ENCODE measurements around the gene BATF2.
"Not testable (repeated sequence)": the region's sequence is repeated elsewhere in the genome, so short reads cannot be mapped to it uniquely, and the experiment has no call there.

Gene BATF2

GRCh38 chr11:64996710-64997380 is at the start of gene BATF2:
Gene BATF2, minus strand, starts transcription at chr11:64996971. Its CDS starts 57 bp downstream, at chr11:64996914.
- no peak for DNase-seq (ENCODE audit: low spot score)

DNA sequence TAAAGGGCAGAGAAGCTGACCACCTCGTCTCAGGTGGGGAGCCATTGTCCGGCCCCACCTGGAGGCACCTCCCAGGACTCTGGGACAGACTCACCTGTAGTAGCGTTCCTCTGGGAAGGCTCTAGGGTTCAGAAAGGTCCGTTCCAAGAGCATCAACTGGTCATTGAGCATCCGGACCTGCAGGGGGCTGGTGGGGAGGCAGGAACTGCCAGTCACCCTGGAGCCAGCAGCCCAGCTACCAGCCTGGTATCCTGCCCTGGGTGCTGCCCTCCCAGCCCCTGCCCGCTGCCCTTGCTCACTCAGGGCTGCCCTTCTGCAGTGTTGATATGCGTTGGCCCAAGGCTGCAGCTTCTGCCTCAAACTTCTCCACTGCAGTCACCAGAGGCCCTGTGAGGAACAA is 49.0 kb upstream of the BATF2 start:
- DNase-seq (ENCODE audit: low spot score): no peak

DNA sequence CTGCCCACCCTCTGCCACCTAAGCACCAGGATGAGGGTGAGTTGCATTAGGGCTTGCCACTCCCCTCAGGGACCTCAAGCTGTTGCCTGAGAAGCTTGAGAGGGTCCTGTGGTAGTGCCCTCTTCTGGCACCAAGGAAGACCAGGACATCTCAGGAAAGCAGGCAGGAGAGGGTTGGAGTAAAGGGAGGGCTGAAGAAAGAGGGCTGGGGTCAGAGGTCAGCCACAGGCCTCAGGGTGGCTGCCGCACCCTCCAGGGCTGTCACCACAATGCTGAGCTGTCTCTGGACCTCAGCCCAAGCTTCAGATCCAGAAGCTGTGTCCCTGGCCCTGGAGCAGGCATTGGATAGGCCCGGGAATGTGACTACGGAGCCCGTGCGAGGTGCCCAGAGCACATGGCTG is 48.3 kb upstream of the BATF2 start:
- DNase-seq (ENCODE audit: low spot score): no peak

DNA sequence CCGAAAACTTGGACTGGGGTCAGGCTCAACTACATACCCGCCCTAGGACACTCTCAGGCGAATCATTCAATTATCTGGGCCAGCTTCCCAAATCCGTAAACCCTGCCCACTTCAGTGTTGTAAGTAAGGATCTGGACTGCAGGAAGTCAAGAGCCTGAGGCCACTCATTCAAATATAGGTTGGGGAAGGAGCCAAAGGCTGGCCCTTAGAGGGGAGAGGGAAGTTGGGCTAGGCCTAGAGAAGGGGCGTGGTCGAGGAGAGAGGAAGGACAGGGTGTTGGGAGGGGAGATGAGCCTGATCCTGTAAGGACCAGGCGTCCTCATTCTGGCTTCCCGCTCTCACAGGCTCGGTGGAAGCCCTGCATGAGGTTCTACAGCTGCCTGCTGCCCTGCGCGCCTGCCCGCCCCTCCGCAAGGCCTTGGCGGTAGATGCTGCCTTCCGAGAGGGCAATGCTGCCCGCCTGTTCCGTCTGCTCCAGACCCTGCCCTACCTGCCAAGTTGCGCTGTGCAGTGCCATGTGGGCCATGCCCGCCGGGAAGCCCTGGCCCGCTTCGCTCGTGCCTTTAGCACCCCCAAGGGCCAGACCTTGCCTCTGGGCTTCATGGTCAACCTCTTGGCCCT is 47.2 kb upstream of the BATF2 start:
- DNase-seq (ENCODE audit: low spot score): no peak

GRCh38 chr11:65042891-65043290 is 46.1 kb upstream of the BATF2 start:
- no peak for DNase-seq (ENCODE audit: low spot score)

GRCh38 chr11:65040847-65041622 is 44.3 kb upstream of the BATF2 start, which contains the start of gene SAC3D1:
Gene SAC3D1, plus strand, starts transcription at chr11:65041210. Its CDS starts 83 bp downstream, at chr11:65041293.
- DNase-seq (ENCODE audit: low spot score): peak; percentile 89

DNA sequence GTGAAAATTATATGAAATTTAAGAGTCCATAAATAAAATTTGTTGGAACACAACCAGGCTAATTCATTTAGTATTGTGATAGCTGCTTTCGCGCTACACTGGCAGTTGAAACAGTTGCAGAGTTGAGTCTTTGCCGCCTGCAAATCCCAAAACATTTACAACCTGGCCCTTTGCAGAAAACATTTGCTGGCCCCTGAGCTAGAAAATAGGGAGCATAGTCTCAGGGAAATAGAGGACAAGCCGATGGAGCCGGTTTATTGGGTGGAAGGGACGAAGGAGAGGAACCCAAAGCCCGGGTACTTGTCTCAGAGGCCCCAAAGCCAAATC is 43.7 kb upstream of the BATF2 start:
- no peak for DNase-seq (ENCODE audit: low spot score)

DNA sequence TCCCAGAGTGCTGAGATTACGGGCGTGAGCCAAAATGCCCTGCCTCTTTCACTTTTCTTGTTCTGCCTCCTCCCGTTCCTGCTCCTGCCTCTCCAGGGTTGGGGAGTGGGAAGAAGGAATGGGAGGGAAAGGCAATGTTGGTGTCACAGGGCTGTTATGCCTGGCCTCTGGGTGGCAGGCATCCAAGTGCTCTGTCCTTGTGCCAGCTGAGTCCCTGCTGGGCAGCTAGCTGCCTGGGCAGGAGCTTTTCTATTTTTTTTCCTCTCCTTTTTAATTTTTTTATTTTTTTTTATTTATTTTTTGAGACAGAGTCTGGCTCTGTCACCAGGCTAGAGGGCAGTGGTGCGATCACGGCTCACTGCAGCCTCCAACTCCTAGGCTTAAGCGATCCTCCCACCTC is 40.2 kb upstream of the BATF2 start:
- no peak for DNase-seq (ENCODE audit: low spot score)

DNA sequence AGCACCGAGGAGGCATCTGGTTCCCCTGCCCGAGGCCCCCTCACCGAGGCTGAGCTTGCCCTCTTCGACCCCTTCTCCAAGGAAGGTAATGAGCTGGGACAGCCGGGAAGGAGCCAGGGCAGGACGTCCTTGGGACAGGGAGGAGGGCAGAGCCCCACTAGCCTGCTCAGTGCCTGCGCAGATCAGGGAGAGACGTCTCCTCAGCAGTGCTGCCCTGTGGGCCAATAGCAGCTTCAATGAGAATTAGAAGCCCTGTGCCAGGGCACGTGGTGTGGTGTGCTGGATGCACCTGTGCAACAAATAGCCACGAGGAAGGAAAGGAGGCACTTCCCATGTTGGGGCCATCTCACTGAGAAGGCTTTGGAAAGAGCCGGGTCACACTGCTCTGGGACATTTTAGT is 38.8 kb upstream of the BATF2 start:
- DNase-seq (ENCODE audit: low spot score): no peak

DNA sequence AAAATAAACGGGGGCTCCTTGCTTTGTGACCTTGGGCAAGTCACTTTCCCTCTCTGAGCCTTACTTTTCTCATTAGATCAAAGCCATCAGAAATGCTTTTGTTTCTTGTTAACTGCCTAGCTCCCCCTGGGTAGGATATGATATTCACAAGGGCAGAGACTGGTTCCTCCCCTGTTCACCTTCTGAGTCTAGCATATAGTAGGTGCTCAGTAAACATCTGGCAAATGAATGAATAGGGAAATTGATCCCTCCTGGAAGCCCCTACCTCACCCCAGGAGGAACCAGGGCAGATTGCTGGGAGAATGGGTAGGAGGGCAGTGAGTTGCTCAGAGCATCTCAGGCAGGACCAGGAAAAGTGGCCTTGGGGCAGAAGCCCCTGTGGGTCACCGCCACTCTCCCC is 37.7 kb upstream of the BATF2 start:
- DNase-seq (ENCODE audit: low spot score): no peak

- no peak for DNase-seq (ENCODE audit: low spot score)
Measured at GRCh38 chr11:65032216-65032615, 35.4 kb upstream of the BATF2 start.

- peak; percentile 97 for DNase-seq (ENCODE audit: low spot score)
Measured at GRCh38 chr11:65027213-65028067, 30.7 kb upstream of the BATF2 start, which contains the start of gene SNX15. Gene SNX15, plus strand, starts transcription at chr11:65027439. Its CDS starts 99 bp downstream, at chr11:65027538.

GRCh38 chr11:65026810-65027209 is 30.0 kb upstream of the BATF2 start:
- no peak for DNase-seq (ENCODE audit: low spot score)

DNA sequence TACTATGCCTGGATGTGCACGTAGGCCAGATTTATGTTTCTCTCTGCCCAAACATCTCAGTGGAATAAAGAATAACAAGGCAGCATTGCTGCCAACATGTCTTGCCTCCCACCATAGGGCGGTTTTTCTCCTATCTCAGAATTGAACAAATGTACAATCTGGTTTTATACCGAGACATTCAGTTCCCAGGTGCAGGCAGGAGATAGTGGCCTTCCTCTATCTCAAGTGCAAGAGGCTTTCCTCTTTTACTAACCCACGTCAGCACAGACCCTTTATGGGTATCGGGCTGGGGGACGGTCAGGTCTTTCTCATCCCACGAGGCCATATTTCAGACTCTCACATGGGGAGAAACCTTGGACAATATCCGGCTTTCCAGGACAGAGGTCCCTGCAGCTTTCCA is 26.7 kb upstream of the BATF2 start:
- not testable (repeated sequence) for DNase-seq (ENCODE audit: low spot score)

- no peak for DNase-seq (ENCODE audit: low spot score)
Measured at GRCh38 chr11:65021509-65021908, 24.7 kb upstream of the BATF2 start.

- no peak for DNase-seq (ENCODE audit: low spot score)
Measured at GRCh38 chr11:65021003-65021402, 24.2 kb upstream of the BATF2 start.

DNA sequence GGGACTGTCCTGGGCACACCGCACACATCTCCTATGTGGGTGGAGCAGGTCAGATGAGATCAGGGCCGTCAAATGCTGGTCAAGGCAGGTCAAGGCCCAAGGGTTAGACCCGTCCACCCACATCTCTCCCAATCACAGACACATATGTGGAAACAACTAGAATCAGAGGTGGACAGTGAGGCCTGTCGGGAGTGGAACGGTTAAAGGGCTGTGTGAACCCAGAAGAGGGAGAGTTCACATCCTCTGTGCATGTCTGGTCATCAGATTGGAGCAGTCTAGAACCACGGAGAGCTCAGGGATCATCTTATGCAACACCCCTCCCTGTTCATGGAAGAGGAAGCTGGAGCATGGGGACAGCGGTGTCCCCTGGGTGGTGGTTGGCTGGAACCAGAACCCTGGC is 23.1 kb upstream of the BATF2 start:
- DNase-seq (ENCODE audit: low spot score): no peak

DNA sequence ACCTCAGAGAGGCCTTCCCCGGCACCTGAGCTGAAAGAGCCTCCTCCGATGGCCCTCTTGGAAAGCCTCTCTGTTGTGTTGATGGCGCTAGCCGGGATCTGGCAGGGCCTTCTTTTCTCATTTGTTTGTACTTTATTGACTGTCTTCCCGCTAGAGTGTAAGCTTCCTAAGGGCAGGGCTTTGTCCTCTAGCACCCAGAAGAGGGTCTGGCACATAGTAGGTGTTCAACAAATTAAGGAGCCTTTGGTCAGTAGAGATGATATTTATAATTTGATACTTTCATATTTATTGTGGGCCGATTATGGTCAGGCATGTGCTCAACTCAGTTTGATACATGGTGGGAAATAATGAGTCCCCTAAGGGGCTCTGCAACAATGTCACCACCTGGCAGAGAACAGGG is 21.2 kb upstream of the BATF2 start:
- no peak for DNase-seq (ENCODE audit: low spot score)

DNA sequence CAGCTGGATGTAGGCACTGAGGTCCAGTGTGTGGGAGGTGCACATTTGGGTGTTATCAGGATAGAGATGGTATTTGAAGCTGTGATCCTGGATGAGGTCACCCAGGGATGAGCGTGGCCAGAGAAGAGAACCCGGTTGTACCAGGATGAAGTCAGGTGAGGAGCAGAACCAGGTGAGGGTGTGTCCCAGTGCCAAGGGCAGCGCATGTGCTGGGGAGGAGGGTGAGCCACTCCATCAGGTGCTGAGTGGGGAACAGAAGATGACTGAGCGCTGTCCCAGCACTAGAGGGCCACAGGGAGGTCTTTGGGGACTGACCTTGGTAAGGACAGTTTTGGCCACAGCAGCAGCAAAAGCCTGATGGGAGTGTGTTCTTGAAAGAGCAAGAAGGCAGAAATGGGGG is 19.9 kb upstream of the BATF2 start:
- no peak for DNase-seq (ENCODE audit: low spot score)

DNA sequence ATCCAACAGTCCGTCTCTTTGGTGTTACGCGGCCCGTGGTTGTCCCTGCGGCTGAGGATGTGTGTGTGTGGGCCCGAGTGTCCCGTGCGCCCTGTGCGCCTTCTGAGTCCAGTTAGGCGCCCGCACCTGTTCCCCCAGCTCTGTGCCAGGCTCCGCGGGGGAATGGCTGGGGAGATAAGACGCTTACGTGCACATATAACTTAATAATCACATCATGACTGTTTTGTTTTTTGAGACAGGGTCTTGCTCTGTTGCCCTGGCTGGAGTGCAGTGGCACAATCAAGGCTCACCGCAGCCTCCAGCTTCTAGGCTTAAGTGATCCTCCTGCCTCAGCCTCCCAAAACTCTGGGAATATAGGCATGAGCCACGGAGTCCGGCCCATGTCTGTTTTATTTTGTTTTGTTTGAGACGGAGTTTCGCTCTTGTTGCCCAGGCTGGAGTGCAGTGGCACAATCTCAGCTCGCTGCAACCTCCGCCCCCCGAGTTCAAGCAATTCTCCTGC is 18.0 kb upstream of the BATF2 start:
- DNase-seq (ENCODE audit: low spot score): peak; percentile 15

DNA sequence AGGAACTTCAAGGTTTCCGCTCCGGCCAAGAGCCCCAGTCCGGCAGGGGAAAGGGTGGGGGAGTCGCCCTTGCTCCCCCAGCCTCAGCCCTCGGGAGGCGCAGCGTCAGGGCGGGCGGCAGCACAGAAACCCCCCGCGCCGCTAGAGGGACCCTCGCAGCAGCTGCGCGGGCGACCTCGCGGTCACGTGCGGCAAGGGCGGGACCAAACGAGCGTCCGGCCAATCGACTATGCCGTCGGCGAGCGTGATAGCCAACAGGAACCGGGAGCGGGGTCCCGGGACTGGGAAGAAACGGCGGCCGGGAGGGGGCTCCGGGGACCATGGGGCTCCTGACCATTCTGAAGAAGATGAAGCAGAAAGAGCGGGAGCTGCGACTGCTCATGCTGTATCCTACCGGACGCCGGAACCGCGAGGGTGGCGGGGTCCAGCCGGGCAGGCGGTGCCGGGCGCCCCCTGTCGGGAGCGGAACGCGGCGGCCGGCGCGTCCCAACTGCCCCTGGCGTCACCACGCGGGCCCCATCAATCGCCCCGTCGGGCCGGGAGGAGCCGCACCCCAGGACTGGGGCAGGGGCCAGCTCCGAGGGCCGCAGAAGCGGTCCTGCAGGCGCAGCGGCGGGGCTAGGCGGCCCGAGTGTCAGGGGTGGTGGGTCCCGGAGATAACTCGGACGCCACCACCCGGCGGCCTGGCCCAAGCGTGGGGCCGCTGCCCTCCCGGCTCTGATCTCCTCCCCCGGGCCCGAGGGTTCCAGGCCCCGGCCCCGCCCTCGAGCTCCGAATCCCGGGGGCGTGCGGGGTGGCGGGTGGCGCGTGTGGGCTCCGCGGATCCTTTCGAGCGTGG is 17.3 kb upstream of the BATF2 start, which contains the start of gene ARL2:
Gene ARL2, plus strand, starts transcription at position 273 of the 838 bp plus-strand sequence. Its CDS starts 48 bp downstream, at position 321.
- DNase-seq (ENCODE audit: low spot score): peak; percentile 89

Measured in CD4-positive, alpha-beta T cell treated with Interleukin-2 at 100 ng/mL for 4 hours (primary cell).